HG03460 (cell line): ENCODE data around the gene LAMA3.
A peak's percentile ranks its signal among the peaks of the same experiment; 100 is the strongest.
"Not testable (repeated sequence)": the region's sequence is repeated elsewhere in the genome, so short reads cannot be mapped to it uniquely, and the experiment has no call there.

Source experiments
- ATAC-seq: cut with Tn5 transposase; IDR thresholded peaks from one replicate; pipeline ENCODE4 v1.9.1; 2021; ENCODE audit not compliant: unreplicated experiment

LAMA3 gene

DNA sequence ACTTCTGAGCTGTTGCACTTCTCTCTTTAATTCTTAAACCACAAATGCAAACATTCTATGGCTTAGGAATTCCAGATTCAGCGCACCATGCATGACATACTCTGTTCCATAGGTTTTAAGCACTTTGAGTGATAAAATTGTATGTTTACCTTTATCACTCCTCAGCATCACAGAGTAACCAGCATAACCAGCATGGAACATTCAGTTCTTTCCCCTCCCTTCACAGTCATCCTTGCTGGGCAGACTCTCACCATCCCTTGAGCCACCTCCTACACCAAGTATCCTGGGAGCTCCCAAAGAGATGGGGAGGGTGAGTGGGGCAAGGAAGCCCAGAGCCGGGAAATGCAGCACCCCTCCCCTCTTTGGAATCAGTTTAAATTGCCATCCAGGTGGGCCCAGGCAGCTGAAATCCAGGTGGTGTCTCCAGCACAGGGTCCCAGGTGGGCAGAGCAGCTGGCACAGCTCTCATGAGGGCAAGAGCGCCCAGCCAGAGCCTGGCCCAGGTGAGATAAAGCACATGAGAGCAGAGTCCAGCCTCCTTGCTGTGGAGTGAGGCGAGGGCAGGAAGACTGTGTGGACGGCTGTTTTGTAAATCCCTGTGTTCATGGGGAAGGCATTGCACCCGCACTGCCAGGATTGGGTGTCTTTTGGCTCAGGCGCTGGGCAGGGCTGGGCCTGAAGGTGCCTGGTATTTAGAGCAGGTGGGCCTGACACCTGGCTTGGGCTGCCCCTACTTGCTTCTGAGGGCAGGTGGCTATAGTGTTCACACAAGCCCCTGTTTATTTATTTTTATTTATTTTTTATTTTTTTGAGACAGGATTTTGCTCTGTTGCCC is 36.8 kb downstream of the LAMA3 start:
- ATAC-seq = no peak

GRCh38 chr18:23727707-23728493 is 38.6 kb downstream of the LAMA3 start:
- ATAC-seq = no peak

GRCh38 chr18:23730857-23731256 is 41.6 kb downstream of the LAMA3 start:
- ATAC-seq = no peak

DNA sequence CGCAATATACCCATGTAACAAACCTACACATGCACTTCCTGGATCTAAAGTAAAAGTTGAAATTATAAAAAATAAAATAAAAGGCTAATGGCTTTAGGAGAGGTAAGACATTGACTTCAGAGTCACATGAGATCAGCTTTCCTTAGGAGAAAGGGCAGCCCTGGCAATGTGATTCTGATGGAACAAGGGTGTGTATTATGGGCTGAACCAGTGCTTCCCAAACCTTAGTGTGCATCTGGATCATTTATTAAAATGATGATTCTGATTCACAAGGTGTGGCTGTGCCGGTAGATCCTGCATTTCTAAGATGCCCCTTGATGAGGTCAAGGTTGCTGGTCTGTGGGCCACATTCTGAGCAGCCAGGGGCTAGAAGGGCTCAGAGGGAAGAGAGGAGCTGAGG is 42.6 kb downstream of the LAMA3 start:
- ATAC-seq = no peak

DNA sequence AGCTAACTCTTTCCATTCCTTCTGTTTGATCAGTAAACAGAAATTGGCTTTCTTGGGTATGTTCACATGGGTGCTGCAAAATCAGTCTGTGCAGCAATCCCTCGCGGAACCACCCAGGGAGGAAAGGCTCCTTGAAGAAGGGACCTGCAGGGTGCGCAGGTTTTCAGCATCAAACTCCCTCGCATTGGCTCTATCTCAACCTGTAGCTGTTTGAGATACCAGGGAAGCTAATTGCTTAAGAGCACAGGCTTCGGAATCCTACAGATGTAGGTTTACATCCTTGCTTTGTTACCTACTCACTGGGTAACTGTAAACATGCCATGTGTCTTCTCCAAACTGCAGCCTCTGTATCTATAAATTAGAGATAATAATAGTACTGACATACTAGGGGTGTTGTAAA is 43.2 kb downstream of the LAMA3 start:
- no peak for ATAC-seq

GRCh38 chr18:23733265-23733664 is 44.0 kb downstream of the LAMA3 start:
- not testable (repeated sequence) for ATAC-seq

DNA sequence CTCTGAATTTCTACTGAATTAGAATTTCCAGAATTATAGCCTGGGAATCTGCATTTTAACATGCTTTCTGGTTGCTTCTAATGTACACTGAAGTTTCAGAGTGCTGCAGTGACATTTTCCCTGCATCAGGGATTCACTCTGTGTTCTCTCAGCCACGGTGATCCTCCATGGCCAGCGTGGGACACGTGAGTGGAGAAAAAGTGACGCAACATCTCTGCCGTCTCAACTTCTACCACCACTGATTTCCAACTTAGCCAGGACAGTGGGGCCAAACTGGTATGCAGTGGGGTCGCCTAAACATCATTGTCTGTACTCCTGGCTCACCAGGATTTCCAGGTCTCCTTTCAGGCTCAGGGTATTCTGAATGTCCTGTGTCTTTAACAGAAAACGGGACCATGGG is 44.6 kb downstream of the LAMA3 start:
- ATAC-seq = no peak

DNA sequence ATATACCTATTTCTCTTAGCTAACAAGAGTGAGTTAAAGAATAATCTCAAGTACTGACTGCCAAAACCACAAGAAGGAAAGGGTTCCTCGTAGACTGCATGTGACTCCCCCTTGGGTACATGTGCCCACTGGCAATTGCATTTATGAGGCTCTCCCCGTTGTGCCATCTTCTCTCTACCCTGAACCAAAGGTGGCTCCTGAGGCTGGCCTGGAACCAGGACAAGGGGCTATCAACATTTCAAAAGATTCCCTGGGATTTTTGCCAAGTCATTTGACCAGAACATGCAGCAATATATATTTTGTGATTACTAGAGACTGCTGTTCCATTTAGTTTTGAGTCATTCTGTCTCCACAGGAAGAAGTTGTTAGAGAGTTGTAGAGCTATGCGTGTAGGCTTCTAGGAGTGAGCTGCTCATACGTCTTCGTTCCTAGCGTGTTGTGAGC is 45.8 kb downstream of the LAMA3 start:
- peak; percentile 73 for ATAC-seq

DNA sequence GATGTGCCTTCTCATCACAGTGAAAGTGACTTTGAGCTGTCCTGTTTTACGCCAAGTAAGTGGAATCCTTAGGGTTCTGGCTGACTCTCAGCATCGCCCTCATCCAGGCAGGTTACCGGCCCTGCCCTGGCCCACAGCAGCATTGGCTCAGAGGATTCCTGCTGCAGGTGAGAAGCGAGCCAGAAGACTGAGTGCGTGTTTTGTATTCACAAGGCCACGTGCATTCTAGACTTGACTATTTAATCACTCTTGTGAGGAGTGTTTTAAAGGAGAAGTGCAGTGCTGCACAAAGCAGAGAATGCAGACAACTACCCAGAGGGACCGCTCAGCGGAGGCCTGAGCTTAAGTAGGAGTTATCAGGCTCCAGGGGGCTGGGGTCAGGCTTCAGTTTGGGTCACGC is 48.3 kb downstream of the LAMA3 start:
- ATAC-seq = no peak

DNA sequence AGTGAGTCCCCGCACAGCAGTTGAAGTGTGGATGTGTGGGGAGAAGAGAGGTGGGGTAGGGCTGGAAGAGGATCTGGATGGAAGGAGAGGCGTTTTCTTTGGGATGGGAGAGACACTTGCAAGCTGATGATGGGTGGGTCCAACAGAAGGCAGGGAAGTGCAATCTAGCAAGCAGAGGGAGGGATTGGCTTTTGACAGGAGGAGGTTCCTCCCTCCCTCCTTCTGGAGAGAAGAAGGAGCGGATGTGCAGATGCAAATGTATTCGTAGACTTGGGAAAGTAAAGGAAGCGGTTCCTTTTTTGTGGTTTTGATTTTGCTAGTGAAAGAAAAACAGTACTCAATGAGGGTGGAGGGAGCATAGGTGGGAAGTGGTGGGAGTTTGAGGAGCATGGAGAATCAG is 48.9 kb downstream of the LAMA3 start:
- ATAC-seq = no peak

GRCh38 chr18:23738575-23738974 is 49.3 kb downstream of the LAMA3 start:
- no peak for ATAC-seq

- no peak for ATAC-seq
These were observed 51.0 kb downstream of the LAMA3 start for GRCh38 chr18:23740105-23740830.

GRCh38 chr18:23741967-23742366 is 52.7 kb downstream of the LAMA3 start:
- not testable (repeated sequence) for ATAC-seq

DNA sequence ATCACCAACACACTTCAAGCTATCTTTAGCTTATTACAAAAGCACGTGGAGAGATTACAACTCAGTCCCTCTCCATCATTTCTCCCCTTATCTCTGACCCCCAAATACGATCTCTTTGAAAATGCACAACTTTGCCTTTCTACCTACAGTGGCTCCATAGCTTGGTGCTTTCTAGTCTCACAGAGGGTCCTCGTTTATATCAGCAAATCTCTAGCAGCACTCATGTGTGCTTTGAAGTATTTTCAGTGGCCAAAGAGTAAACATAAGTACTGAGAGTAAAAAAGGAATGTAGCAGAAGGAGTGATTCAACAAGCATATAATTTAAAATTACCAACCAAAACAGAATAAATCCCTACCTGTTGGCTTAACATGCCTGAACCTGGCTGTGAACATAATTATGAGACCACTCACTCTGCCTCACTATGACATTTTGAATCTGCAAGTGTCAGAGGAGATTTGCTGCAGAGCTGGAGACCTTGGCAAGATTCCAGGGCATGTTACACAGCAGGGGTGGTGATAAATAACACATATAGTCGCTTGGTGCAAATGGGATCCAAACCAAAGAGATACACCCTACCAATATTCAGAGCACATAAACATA is 54.6 kb downstream of the LAMA3 start:
- no peak for ATAC-seq

- no peak for ATAC-seq
These were observed 56.1 kb downstream of the LAMA3 start for GRCh38 chr18:23745366-23745765.

DNA sequence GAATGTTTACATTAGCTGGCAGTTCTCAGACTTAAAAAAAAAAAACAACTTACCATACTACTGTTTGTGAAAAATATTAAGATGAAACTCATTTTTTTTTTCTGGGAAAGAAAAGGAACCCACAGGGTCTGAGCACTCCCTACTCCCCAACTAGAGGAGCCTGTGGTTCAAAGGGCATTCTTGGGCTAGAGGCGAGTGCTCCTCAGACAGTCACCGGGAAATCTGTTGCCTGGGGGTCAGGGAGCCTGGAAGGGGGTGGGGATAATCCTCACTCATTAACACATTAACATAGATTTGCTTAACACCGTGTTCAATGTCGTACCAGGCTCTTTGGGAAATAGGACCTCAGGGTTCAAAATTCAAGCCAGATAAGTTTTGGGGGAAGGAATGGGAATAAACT is 57.6 kb downstream of the LAMA3 start:
- ATAC-seq = no peak

GRCh38 chr18:23752363-23752762 is 63.1 kb downstream of the LAMA3 start:
- ATAC-seq = no peak

- ATAC-seq = no peak
These were observed 63.5 kb downstream of the LAMA3 start for GRCh38 chr18:23752796-23753195.

DNA sequence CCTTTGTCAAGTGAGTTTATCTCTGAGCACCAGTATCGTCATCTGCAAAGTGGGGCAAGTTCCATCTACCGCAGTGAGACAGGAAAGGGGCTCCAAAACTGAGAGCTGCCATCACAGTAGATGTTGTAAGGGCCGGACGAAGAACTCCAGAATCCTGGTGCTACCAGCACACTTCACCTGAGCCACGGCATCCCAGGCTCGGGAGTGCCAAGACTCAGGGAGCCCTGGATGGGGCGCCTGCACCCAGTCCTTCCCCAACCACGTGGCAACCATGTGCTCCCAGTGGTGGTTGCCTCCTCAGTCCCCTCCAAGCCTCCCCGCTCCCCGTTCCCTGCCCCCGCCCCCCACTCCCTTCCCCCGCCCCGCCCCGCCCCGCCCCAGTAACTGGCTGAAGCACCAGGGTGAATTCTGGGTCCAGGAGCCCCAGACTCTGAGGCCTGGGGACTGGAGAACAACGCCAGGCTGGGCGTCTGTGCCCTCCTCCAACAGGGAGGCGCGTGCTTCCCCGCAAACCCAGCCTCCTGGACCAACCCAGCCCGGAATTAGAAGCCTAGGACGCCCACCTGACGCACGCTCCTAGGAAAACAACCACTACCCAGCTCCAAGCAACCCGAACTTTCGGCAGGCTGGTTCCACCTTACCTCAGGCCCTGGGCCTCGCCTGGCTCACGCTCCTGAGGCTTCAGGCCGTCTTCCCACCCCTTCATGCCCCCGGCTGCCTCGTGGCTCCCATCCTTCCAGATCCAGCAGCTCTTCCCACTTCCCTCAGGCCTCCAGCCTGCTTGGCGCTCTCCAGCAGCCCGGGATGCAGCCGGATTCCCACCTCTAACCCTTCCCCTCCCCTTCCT is 67.6 kb downstream of the LAMA3 start:
- no peak for ATAC-seq

DNA sequence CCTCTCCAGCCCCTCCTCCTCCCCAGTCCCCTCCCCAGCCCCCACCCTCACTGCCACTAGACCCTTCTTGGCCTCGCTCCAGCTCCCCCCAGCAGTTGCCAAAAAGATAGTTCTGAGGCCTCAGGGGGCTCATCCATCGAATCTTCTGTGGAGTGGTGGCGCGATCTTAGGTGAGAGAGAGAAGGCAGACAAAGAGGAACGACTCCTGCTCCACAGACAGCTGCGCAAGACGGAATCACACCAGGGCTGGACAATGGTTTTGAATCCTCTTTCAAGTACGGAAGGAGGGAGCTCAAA is 68.1 kb downstream of the LAMA3 start:
- no peak for ATAC-seq
